Ishikawa (cell line): ENCODE data around the gene CNN3.

ENCODE experiments used
- CEBPB ChIP-seq: IDR thresholded peaks from 2 replicates; pipeline ENCODE4 v1.6.1; 2012
- CREB1 ChIP-seq: IDR thresholded peaks from 2 replicates; pipeline ENCODE4 v1.6.1; 2012; ENCODE audit warnings: low read depth
- EGR1 ChIP-seq: IDR thresholded peaks from 2 replicates; pipeline ENCODE4 v1.6.1; 2012
- EP300 ChIP-seq: IDR thresholded peaks from 2 replicates; pipeline ENCODE4 v1.6.1; 2012; ENCODE audit warnings: borderline replicate concordance
- FOXM1 ChIP-seq: IDR thresholded peaks from 2 replicates; pipeline ENCODE4 v1.6.1; 2012; ENCODE audit warnings: low read depth, borderline replicate concordance
- MAX ChIP-seq: IDR thresholded peaks from 2 replicates; pipeline ENCODE4 v1.6.1; 2012
- NFIC ChIP-seq: IDR thresholded peaks from 2 replicates; pipeline ENCODE4 v1.6.1; 2012
- RAD21 ChIP-seq: IDR thresholded peaks from 2 replicates; pipeline ENCODE4 v1.6.1; 2012; ENCODE audit warnings: low read depth
- REST ChIP-seq: IDR thresholded peaks from 2 replicates; pipeline ENCODE4 v1.6.1; 2012; ENCODE audit warnings: low read depth, mild to moderate bottlenecking
- TAF1 ChIP-seq: IDR thresholded peaks from 2 replicates; pipeline ENCODE4 v1.6.1; 2012; ENCODE audit warnings: low read depth, mild to moderate bottlenecking
- TCF12 ChIP-seq: IDR thresholded peaks from 2 replicates; pipeline ENCODE4 v1.6.1; 2012; ENCODE audit warnings: low read depth
- TEAD4 ChIP-seq: IDR thresholded peaks from 2 replicates; pipeline ENCODE4 v1.6.1; 2012
- USF1 ChIP-seq: IDR thresholded peaks from 2 replicates; pipeline ENCODE4 v1.6.1; 2012
- YY1 ChIP-seq: IDR thresholded peaks from 2 replicates; pipeline ENCODE4 v1.6.1; 2012; ENCODE audit warnings: low read depth
- ZBTB7A ChIP-seq: IDR thresholded peaks from 2 replicates; pipeline ENCODE4 v1.6.1; 2012; ENCODE audit warnings: low read depth

The CNN3 gene

GRCh38 chr1:94954263-94955220, 27.6 kb upstream of the CNN3 start:
- TF ChIP-seq EP300 (no peak), YY1 (no peak), TCF12 (no peak)

GRCh38 chr1:94953746-94954145, 26.8 kb upstream of the CNN3 start:
- no peak for TF ChIP-seq USF1
- no peak for TF ChIP-seq YY1
- TF ChIP-seq RAD21, result no peak
- no peak for TF ChIP-seq FOXM1
- TF ChIP-seq TEAD4, result no peak
- TF ChIP-seq ZBTB7A, result no peak
- TF ChIP-seq EP300, result no peak
- no peak for TF ChIP-seq CREB1
- no peak for TF ChIP-seq NFIC

GRCh38 chr1:94953107-94953506, 26.2 kb upstream of the CNN3 start:
- TF ChIP-seq RAD21 (no peak), YY1 (no peak), NFIC (no peak), ZBTB7A (no peak), CREB1 (no peak), FOXM1 (no peak), TEAD4 (no peak), EGR1 (no peak), USF1 (no peak), TAF1 (no peak), REST (no peak), MAX (no peak), CEBPB (no peak), TCF12 (no peak), EP300 (no peak)

- TF ChIP-seq TEAD4, result no peak
- no peak for TF ChIP-seq EGR1
- TF ChIP-seq REST, result no peak
- no peak for TF ChIP-seq FOXM1
- TF ChIP-seq YY1, result no peak
- no peak for TF ChIP-seq TCF12
- no peak for TF ChIP-seq MAX
- no peak for TF ChIP-seq CREB1
- no peak for TF ChIP-seq RAD21
- TF ChIP-seq ZBTB7A, result no peak
- no peak for TF ChIP-seq NFIC
- no peak for TF ChIP-seq EP300
- TF ChIP-seq TAF1, result no peak
- TF ChIP-seq CEBPB, result no peak
Observed at GRCh38 chr1:94952539-94952938, 25.6 kb upstream of the CNN3 start.

GRCh38 chr1:94951509-94952208, 24.7 kb upstream of the CNN3 start:
- TF ChIP-seq ZBTB7A (no peak), EGR1 (no peak), EP300 (no peak), USF1 (no peak), MAX (no peak), REST (no peak), TEAD4 (no peak), TAF1 (no peak), CREB1 (no peak), RAD21 (no peak), CEBPB (no peak), TCF12 (no peak), NFIC (no peak)
